Heart left ventricle (tissue), 16 donors: Measurements from ENCODE around the gene CCDC3. TPM values are rescaled to one million over a fixed set of nuclear protein-coding genes. Genes with fewer than 3 reads are reported as not detected.
"Not testable (repeated sequence)": the region's sequence is repeated elsewhere in the genome, so short reads cannot be mapped to it uniquely, and the experiment has no call there.

Experiments used
- ATAC-seq, 4 donors: fragments of 200-7000 bp; cut with Tn5 transposase; one replicate each; pipeline ENCODE4 v1.9.1; 2020 to 2022; ENCODE audit warnings: moderate library complexity in 4 of 4, mild to moderate bottlenecking in 3 of 4, moderate number of reproducible peaks in 1 of 4
- DNase-seq, 5 donors: peaks; one replicate each; pipeline ENCODE4 v3.0.0-alpha.2; 2020
- H3K27ac ChIP-seq, 12 donors: fragments of 200-600 bp; sonication (generic) in 4 of 12; one replicate each; pipeline versions ENCODE4 v1.5.0 to v1.8.0; 2016 to 2022; ENCODE audit warnings: mild to moderate bottlenecking in 2 of 12
- H3K27me3 ChIP-seq, 9 donors: fragments of 200-600 bp; sonication (generic) in 2 of 9; one replicate each; pipeline versions ENCODE4 v1.5.1 to v1.8.0; 2016 to 2022; ENCODE audit warnings: mild to moderate bottlenecking in 3 of 9
- H3K36me3 ChIP-seq, 9 donors: fragments of 200-600 bp; sonication (generic) in 2 of 9; one replicate each; pipeline versions ENCODE4 v1.5.0 to v1.8.0; 2018 to 2022; ENCODE audit warnings: mild to moderate bottlenecking in 2 of 9
- H3K4me1 ChIP-seq, 12 donors: fragments of 200-600 bp; sonication (generic) in 4 of 12; one replicate each; pipeline versions ENCODE4 v1.5.0 to v1.8.0; 2016 to 2022; ENCODE audit warnings: mild to moderate bottlenecking in 3 of 12
- H3K4me3 ChIP-seq, 12 donors: fragments of 200-600 bp; sonication (generic) in 4 of 12; one replicate each; pipeline versions ENCODE4 v1.5.0 to v1.8.0; 2017 to 2022; ENCODE audit warnings: mild to moderate bottlenecking in 9 of 12, moderate library complexity in 4 of 12
- H3K9me3 ChIP-seq, 12 donors: fragments of 200-600 bp; sonication (generic) in 4 of 12; one replicate each; pipeline versions ENCODE4 v1.5.0 to v1.8.0; 2016 to 2022; ENCODE audit warnings: mild to moderate bottlenecking in 1 of 12
- CTCF ChIP-seq, 12 donors: fragments of 200-600 bp; sonication (generic) in 4 of 12; IDR thresholded peaks; one replicate each; pipeline versions ENCODE4 v1.5.0 to v1.8.0; 2018 to 2022; ENCODE audit warnings: antibody characterized with exemption in 12 of 12, mild to moderate bottlenecking in 5 of 12
- POLR2A ChIP-seq, 2 donors: fragments of 450-650 bp; IDR thresholded peaks; one replicate each; pipeline ENCODE4 v1.6.1; 2017; ENCODE audit warnings: antibody characterized with exemption in 2 of 2, mild to moderate bottlenecking in 2 of 2, moderate library complexity in 2 of 2
- WGBS, 4 donors: extraction: QIAGEN DNeasy Blood & Tissue Kit in 2 of 4; methylation state at CpG; one replicate each; pipeline versions ENCODE4 v1.1.5 to v1.1.7; 2013 to 2018; 5-methylcytosine and 5-hydroxymethylcytosine counted together
- intact Hi-C, 10 donors: fragments of 100-400 bp; cut with DNase I; formaldehyde crosslinking; loops; one replicate each; pipeline versions ENCODE4 v1.11.1 to v1.14.2; 2022
- polyA plus RNA-seq, 2 donors: library from polyadenylated mRNA; stranded (reverse); fragments of 200-250 nt; gene quantifications; one replicate each; pipeline ENCODE4 v1.2.3, GENCODE V29; 2013
- total RNA-seq, 9 donors: library from RNA; depleted of rRNA in 2 of 9; stranded (reverse); fragments of >200 nt in 2 of 9; fragmentation: NEBNext Ultra II Directional in 3 of 9; extraction: Animal tissue kit (Norgen Biotek cat#: 25700) in 3 of 9; gene quantifications; one replicate each; pipeline versions ENCODE4 v1.1.0 to v1.2.4, GENCODE V29; 2016 to 2023
- donor health status: ischemic (EF 13 %, LVEDD 7.1; RV severe dilation, severe dysfunction).
- donor health status: healthy with polysubstance abuse.
- donor health status: DM: no; HTN: yes; CAD: no.
- donor health status: DM: no; HTN: no; CAD: no.
- donor health status: ischemic (EF 25% LVEDD 6.9; RV normal size, moderate dysfunction).
- donor health status: ischemic (EF 25% LVEDD 5.7; RV mildly dilated, moderate dysfunction).
- donor health status: healthy.
- donor health status: DM: yes; HTN: yes; CAD: no.
- donor health status: ischemic (EF 35%, LVEDD 5.7; RV mildly dilated, moderate dysfunction).
- donor health status: nonischemic (EF 11% LVEDD 7.7; RV severe dilation, severe dysfunction).
- donor health status: DM: yes; HTN: yes; CAD: no.
- donor health status: PGD.
- donor health status: ischemic (EF 29% LVEDD 5.4; RV normal size, mild dysfunction).
- donor health status: nonischemic (EF 23%, LVEDD 6.1; RV moderate dilation, normal function).

Gene CCDC3
- total and polyA plus RNA-seq, 11 donors, result 1.6 to 15.4 (median 5.5) TPM

DNA sequence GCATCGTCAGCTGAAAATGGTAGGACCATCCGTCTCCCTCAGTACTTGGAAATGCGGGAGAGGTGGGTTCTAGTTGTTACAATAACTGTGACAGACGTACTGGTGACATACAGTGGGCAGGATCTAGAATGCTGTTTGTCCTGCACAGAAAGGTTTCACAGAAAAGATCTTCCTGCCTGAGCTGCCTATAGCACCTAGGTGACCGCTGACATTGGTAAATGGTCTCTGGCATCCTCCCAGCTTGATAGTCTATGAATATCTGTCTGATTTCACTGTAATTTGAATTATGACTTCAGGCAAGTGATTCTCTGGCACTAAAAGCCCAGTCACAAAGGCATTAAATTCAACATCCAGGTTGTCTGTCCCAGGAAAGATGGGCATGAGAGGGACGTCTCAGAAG, 38.2 kb upstream of the CCDC3 start:
- no peaks in the 10 kb centered on the region for H3K4me1 ChIP-seq
- no peak for DNase-seq
- H3K9me3 ChIP-seq, result peaks cover 0 to 6% (median 0%) of the 10 kb centered on the region in 12 donors
- no peaks in the 10 kb centered on the region for H3K36me3 ChIP-seq
- ATAC-seq, result no peak
- intact Hi-C loops, result loop anchor here in 1 of 10 donors (5.0 kb wide), 1 partner anchor 48 kb away; no protein-coding TSS in a partner anchor
- 68 to 72% (median 71%) methylated on average over 6 of the region's 6 CpGs for WGBS, 4 donors
- H3K27ac ChIP-seq, result no peak overlapping the region
- TF ChIP-seq POLR2A (IDR thresholded peaks at IDR 0.05), result no peak
- TF ChIP-seq CTCF (IDR thresholded peaks at IDR 0.05), result no peak
- no peak overlapping the region for H3K4me3 ChIP-seq
- H3K27me3 ChIP-seq, result peaks cover 0 to 18% (median 0%) of the 10 kb centered on the region in 9 donors

- DNase-seq (no peak), ATAC-seq (no peak)
- TF ChIP-seq CTCF (IDR thresholded peaks at IDR 0.05) (no peak), POLR2A (IDR thresholded peaks at IDR 0.05) (no peak)
- Histone ChIP-seq H3K27ac (no peak overlapping the region), H3K4me3 (no peak overlapping the region), H3K27me3 (peaks cover 0 to 18% (median 0%) of the 10 kb centered on the region in 9 donors), H3K36me3 (no peaks in the 10 kb centered on the region), H3K9me3 (peaks cover 0 to 1% (median 0%) of the 10 kb centered on the region in 12 donors), H3K4me1 (no peaks in the 10 kb centered on the region)
- WGBS, 4 donors, result 57 to 83% (median 65%) methylated on average over 2 of the region's 2 CpGs
- intact Hi-C loops, result loop anchor here in 1 of 10 donors (5.0 kb wide), 1 partner anchor 49 kb away; no protein-coding TSS in a partner anchor
Observed at GRCh38 chr10:13038391-13038790, 36.9 kb upstream of the CCDC3 start.

DNA sequence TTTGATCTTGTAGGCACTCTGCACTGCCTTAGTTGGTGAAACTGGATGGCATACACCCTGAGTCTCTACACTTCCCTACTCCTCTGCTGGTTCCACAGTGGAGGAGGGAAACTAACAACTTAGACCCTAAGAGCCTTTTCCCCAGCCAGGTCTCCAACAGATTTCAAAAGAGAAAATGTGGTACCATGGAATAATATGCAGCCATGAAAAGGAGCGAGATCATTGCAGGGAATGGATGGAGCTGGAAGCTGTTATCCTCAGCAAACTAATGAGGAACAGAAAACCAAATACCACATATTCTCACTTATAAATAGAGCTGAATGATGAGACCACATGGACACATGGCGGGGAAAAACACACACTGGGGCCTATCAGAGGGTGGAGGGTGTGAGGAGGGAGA, 36.3 kb upstream of the CCDC3 start:
- Histone ChIP-seq H3K27ac (no peak overlapping the region), H3K4me1 (no peaks in the 10 kb centered on the region), H3K9me3 (no peaks in the 10 kb centered on the region), H3K27me3 (peaks cover 0 to 18% (median 0%) of the 10 kb centered on the region in 9 donors), H3K4me3 (no peak overlapping the region), H3K36me3 (no peaks in the 10 kb centered on the region)
- TF ChIP-seq POLR2A (IDR thresholded peaks at IDR 0.05), result no peak
- no peak for TF ChIP-seq CTCF (IDR thresholded peaks at IDR 0.05)
- DNase-seq, result no peak
- ATAC-seq, result no peak
- 83 to 90% (median 89%) methylated on average over 2 of the region's 2 CpGs for WGBS, 4 donors
- intact Hi-C loops, result loop anchor here in 1 of 10 donors (5.0 kb wide), 1 partner anchor 49 kb away; no protein-coding TSS in a partner anchor

GRCh38 chr10:13036841-13037240, 35.3 kb upstream of the CCDC3 start:
- Histone ChIP-seq H3K27ac (no peak overlapping the region), H3K9me3 (no peaks in the 10 kb centered on the region), H3K27me3 (peaks cover 0 to 18% (median 0%) of the 10 kb centered on the region in 9 donors), H3K4me1 (no peaks in the 10 kb centered on the region), H3K36me3 (no peaks in the 10 kb centered on the region), H3K4me3 (no peak overlapping the region)
- intact Hi-C loops, result loop anchor here in 1 of 10 donors (5.0 kb wide), 1 partner anchor 50 kb away; no protein-coding TSS in a partner anchor
- TF ChIP-seq POLR2A (IDR thresholded peaks at IDR 0.05), result no peak
- no peak for TF ChIP-seq CTCF (IDR thresholded peaks at IDR 0.05)
- DNase-seq (no peak), ATAC-seq (no peak)
- 82 to 90% (median 86%) methylated on average over 4 of the region's 4 CpGs for WGBS, 4 donors

- ATAC-seq, H3K4me3 ChIP-seq, DNase-seq, H3K27ac ChIP-seq, H3K9me3 ChIP-seq, H3K4me1 ChIP-seq, H3K36me3 ChIP-seq: not testable (repeated sequence)
- peaks cover 0 to 18% (median 0%) of the 10 kb centered on the region in 9 donors for H3K27me3 ChIP-seq
- 76 to 84% (median 81%) methylated on average over 9 of the region's 9 CpGs for WGBS, 4 donors
- intact Hi-C loops, result loop anchor here in 1 of 10 donors (5.0 kb wide), 1 partner anchor 52 kb away; no protein-coding TSS in a partner anchor
Observed at GRCh38 chr10:13035731-13036130, 34.2 kb upstream of the CCDC3 start.
